Mesenteric fat pad (tissue), 1 donor: ENCODE data around the gene TRPT1. TPM values are rescaled to one million over a fixed set of nuclear protein-coding genes. Genes with fewer than 3 reads are reported as not detected.

ENCODE experiments used
- DNase-seq: peaks from one replicate; pipeline ENCODE4 v3.0.0-alpha.2; 2020; ENCODE audit warnings: low spot score
- total RNA-seq: library from RNA; stranded (reverse); fragmentation: NEBNext Ultra II Directional; extraction: Animal tissue kit (Norgen Biotek cat#: 25700); gene quantifications from one replicate; pipeline ENCODE4 v1.2.1, GENCODE V29; 2021
- donor health status: DM: yes; HTN: yes; CAD: no.

Gene TRPT1
- total RNA-seq, 1 donor from 2014 or later = 32.7 TPM

DNA sequence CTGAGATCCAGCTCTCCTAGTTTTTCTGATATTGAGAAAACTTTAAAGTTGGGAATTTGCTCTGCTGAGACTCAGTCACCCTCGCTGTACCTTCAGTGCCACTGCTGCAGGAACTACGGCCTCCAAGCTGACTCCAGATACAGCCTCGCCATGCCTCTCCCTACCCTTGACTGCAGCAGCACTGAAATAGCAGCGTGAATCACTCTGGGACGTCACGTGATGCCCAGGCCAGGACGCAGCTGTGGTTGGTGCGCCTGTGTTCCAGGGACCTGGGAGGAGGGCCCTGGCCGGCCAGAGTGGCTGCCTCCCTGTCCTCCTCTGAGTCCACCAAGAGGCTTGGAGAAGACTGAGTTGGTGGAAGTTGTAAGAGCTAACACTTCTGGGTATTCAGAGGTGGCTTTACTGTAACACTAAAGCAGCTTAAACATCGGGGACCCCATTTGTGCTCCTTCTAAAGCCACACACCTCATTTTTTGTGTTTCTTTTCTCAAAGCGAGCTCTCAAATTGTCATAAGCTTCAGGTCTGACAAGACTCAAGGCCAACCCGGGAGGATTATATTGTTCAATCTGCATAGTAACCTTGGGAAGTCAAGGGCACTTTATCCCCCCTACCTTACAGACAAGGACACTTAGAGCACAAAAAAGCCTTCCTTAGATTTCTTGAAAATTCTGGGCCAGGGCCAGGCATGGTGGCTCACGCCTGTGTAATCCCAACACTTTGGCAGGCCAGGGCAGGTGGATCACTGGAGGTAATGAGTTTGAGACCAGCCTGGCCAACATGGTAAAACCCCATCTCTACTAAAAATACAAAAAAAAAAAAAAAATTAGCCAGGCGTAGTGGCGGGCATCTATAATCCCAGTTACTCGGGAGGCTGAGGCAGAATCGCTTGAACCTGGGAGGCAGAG is 44.2 kb downstream of the TRPT1 start:
- DNase-seq = peak; percentile 95

DNA sequence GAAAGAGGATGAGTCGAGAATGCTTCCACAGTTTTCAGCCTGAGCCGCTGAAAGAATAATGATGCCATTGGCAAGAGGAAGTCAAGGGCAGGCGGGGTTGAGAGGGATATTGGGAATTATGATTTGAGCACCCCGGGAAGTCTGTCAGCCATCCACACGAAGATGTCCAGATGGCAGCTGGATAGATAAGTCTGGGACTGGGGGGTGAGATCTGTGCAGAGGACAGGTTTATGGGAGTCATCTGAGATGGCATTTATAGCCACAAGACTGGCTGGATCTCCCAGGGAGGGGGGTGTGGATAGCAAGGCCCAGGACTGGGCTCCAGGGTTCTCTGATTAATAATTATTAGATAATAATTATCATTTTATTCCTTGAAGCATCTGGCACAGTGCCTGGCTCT is 45.1 kb downstream of the TRPT1 start:
- no peak for DNase-seq

DNA sequence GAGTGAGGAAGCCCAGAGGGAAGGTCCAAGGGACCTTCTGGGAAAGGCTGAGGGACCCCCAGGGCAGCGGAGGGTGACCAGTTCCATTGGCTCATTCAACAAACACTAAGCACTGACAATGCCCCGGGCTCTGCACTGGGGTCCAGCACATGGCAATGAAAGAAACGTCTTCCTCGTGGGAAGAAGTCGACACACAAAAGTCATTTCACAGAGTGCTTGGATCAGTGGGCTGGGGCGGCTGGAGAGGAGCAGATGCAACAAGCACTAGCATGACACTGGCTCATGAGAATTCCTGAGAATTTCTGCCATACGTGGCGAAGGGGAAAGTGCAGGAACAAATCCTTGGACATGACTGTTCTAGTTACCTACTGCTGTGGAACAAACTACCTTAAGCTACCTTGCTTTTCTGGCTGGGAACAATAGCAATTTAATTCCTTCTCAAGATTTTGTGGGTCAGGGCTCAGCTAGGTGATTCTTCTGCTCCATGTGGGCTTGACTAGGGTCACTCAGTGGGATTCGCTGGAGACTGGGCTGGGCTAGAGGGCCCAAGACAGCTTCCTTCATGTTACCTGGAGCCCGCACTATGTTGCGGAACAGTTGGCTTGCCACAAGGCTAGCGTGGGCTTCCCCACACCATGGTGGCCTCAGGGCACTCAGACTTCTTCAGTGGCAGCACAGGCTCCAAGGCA is 46.9 kb downstream of the TRPT1 start:
- DNase-seq = no peak

DNA sequence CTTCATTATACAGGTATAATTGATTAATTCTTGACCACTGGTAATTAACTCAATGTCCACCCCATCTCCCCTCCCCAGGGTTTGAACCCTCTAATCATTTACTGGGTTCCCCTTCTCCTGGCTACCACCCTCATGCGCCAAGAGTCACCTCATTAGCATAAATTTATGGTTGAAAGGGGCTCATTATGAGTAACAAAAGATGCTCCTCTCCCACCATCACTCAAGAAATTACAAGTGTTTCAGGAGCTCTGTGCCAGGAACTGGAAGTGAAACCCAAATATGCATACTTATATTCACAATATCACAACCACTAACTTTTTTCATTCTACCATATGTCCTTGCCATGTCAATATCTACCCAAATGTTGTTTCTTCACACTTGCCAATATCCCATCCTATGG is 47.8 kb downstream of the TRPT1 start:
- no peak for DNase-seq

DNA sequence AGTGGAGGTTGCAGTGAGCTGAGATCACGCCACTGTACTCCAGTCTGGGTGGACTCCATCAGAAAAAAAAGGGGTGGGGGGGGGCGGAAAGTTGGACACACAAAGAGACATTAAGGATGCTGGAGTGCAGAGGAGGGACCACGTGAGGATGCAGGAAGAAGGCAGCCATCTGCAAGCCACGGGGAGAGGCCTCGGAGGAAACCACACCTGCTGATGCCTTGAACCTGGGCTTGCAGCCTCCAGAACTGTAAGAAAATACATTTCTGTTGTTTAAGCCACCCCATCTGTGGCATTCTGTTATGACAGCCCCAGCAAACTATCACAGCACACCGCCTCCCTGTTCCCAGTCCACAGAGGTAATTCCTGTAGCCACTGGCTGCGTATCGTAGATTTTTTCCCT is 49.2 kb downstream of the TRPT1 start:
- no peak for DNase-seq

Other genes with a start within 250 kb of the TRPT1 start
- gene OTUB1, start 239.7 kb downstream of the TRPT1 start, total RNA-seq = 44.3 TPM
- gene FLRT1, start 190.3 kb downstream of the TRPT1 start, total RNA-seq = not detected
- 19.5 TPM for gene MACROD1, start 60.1 kb downstream of the TRPT1 start, total RNA-seq
- gene STIP1, start 40.0 kb downstream of the TRPT1 start, total RNA-seq = 113 TPM
- gene FERMT3, start 19.5 kb downstream of the TRPT1 start, total RNA-seq = 58.9 TPM
- 45.8 TPM for gene NUDT22, start 88 bp upstream of the TRPT1 start, total RNA-seq
- gene DNAJC4, start 4.4 kb upstream of the TRPT1 start, total RNA-seq = 20.4 TPM
- gene VEGFB, start 8.4 kb upstream of the TRPT1 start, total RNA-seq = 426 TPM
- 53.8 TPM for gene FKBP2, start 14.9 kb upstream of the TRPT1 start, total RNA-seq
- gene PPP1R14B, start 20.8 kb upstream of the TRPT1 start, total RNA-seq = 186 TPM
- 25.8 TPM for gene PLCB3, start 25.3 kb upstream of the TRPT1 start, total RNA-seq
- gene BAD, start 58.5 kb upstream of the TRPT1 start, total RNA-seq = 51.7 TPM
- 19.9 TPM for gene GPR137, start 59.7 kb upstream of the TRPT1 start, total RNA-seq
- not detected for gene KCNK4, start 65.1 kb upstream of the TRPT1 start, total RNA-seq
- not detected for gene CATSPERZ, start 74.2 kb upstream of the TRPT1 start, total RNA-seq
- 56.9 TPM for gene ESRRA, start 79.3 kb upstream of the TRPT1 start, total RNA-seq
- 151 TPM for gene TRMT112, start 91.4 kb upstream of the TRPT1 start, total RNA-seq
- 111 TPM for gene PRDX5, start 91.9 kb upstream of the TRPT1 start, total RNA-seq
- gene CCDC88B, start 114.0 kb upstream of the TRPT1 start, total RNA-seq = 11.5 TPM
- gene RPS6KA4, start 133.0 kb upstream of the TRPT1 start, total RNA-seq = 26.1 TPM